GM21528 (cell line): ENCODE data around the gene SLC6A18.
"Not testable (repeated sequence)": the region's sequence is repeated elsewhere in the genome, so short reads cannot be mapped to it uniquely, and the experiment has no call there.

Experiments
- ATAC-seq: cut with Tn5 transposase; IDR thresholded peaks from one replicate; pipeline ENCODE4 v1.9.1; 2021; ENCODE audit warnings: mild to moderate bottlenecking, moderate library complexity; ENCODE audit not compliant: unreplicated experiment, low FRiP score

SLC6A18 gene

GRCh38 chr5:1249366-1250280 lies 24.4 kb downstream of the SLC6A18 start:
- ATAC-seq, result no peak

- no peak for ATAC-seq
Measured at GRCh38 chr5:1251678-1252580, 26.7 kb downstream of the SLC6A18 start.

- no peak for ATAC-seq
Measured at GRCh38 chr5:1252681-1253080, 27.5 kb downstream of the SLC6A18 start.

GRCh38 chr5:1253456-1254105 lies 28.4 kb downstream of the SLC6A18 start:
- no peak for ATAC-seq

- no peak for ATAC-seq
Measured at GRCh38 chr5:1254196-1254595, 29.0 kb downstream of the SLC6A18 start.

- no peak for ATAC-seq
Measured at GRCh38 chr5:1255081-1255561, 29.9 kb downstream of the SLC6A18 start.

GRCh38 chr5:1256776-1257175 lies 31.6 kb downstream of the SLC6A18 start:
- no peak for ATAC-seq

GRCh38 chr5:1257363-1257762 lies 32.2 kb downstream of the SLC6A18 start:
- no peak for ATAC-seq

GRCh38 chr5:1257841-1258240 lies 32.7 kb downstream of the SLC6A18 start:
- no peak for ATAC-seq

- ATAC-seq, result no peak
Measured at GRCh38 chr5:1259806-1260480, 34.8 kb downstream of the SLC6A18 start.

- no peak for ATAC-seq
Measured at GRCh38 chr5:1261643-1262042, 36.5 kb downstream of the SLC6A18 start.

- no peak for ATAC-seq
Measured at GRCh38 chr5:1262381-1262780, 37.2 kb downstream of the SLC6A18 start.

GRCh38 chr5:1264211-1264610 lies 39.0 kb downstream of the SLC6A18 start:
- ATAC-seq, result no peak

GRCh38 chr5:1265026-1265425 lies 39.8 kb downstream of the SLC6A18 start:
- no peak for ATAC-seq

- ATAC-seq, result no peak
Measured at GRCh38 chr5:1265461-1266455, 40.6 kb downstream of the SLC6A18 start.

- ATAC-seq, result no peak
Measured at GRCh38 chr5:1266791-1267190, 41.6 kb downstream of the SLC6A18 start.

GRCh38 chr5:1267464-1267863 lies 42.3 kb downstream of the SLC6A18 start:
- not testable (repeated sequence) for ATAC-seq

- ATAC-seq, result no peak
Measured at GRCh38 chr5:1268056-1268455, 42.9 kb downstream of the SLC6A18 start.

- ATAC-seq, result no peak
Measured at GRCh38 chr5:1268666-1269065, 43.5 kb downstream of the SLC6A18 start.
